HL-60 (cell line): ENCODE data around the gene HOOK2.

Experiments
- CTCF ChIP-seq: IDR thresholded peaks from one replicate; pipeline ENCODE4 v1.5.1; 2011; ENCODE audit warnings: low read length, control low read depth, inconsistent platforms; ENCODE audit not compliant: insufficient read depth
- GABPA ChIP-seq: IDR thresholded peaks from 2 replicates; pipeline ENCODE4 v1.6.1; 2012; ENCODE audit warnings: low read depth
- POLR2AphosphoS5 ChIP-seq: IDR thresholded peaks from 2 replicates; pipeline ENCODE4 v1.6.1; 2012; ENCODE audit warnings: low read depth
- REST ChIP-seq: IDR thresholded peaks from 2 replicates; pipeline ENCODE4 v1.6.1; 2012; ENCODE audit warnings: low read depth; ENCODE audit not compliant: insufficient replicate concordance
- SPI1 ChIP-seq: IDR thresholded peaks from 2 replicates; pipeline ENCODE4 v1.6.1; 2012; ENCODE audit warnings: low read depth, mild to moderate bottlenecking, borderline replicate concordance

GRCh38 chr19:12767666-12768065 is 7.7 kb downstream of the HOOK2 start:
- no peak for TF ChIP-seq CTCF
- no peak for TF ChIP-seq REST
- TF ChIP-seq POLR2AphosphoS5, result no peak
- TF ChIP-seq GABPA, result no peak
- TF ChIP-seq SPI1, result no peak
